GM21786 (cell line): Measurements from ENCODE around the gene MARCOL.
"Not testable (repeated sequence)": the region's sequence is repeated elsewhere in the genome, so short reads cannot be mapped to it uniquely, and the experiment has no call there.

Experiments
- ATAC-seq: cut with Tn5 transposase; IDR thresholded peaks from one replicate; pipeline ENCODE4 v1.9.1; 2021; ENCODE audit not compliant: unreplicated experiment

MARCOL gene

DNA sequence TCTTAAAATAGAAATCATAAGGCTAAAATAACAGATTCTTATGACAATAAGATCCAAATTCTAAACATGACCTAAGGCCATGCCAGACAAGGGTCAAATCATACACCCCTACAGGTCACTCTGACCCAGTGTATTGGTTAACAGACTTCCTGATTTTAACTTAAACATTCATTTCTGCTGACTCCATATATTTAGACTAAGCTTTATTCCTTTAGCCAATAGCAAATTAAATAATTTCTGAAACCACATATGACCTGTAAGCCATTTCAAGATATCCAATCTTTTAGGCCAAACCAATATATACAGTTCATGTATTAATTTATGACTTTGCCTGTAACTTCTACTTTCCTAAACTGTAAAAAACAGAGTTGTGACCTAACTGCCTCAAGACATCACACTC, 22.9 kb downstream of the MARCOL start:
- ATAC-seq: no peak

DNA sequence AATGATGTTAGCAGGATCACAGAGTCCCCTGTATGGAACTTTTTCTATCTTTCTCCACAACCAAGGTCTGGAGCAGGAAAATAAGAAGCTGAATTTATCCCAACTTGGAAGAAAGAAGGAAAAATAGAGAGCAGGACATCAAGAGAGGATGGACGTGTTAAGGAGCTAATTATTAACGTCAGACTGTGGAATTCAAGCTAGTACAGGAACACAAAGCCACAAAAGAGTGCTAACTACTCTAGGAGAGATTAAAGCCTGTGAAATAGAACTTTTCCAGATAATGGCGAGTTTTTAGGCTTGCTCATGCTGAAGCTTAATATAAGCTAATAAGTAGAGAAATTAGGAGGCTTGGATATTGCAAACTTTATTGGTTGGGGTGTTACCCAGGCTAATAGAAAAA, 29.6 kb downstream of the MARCOL start:
- no peak for ATAC-seq

DNA sequence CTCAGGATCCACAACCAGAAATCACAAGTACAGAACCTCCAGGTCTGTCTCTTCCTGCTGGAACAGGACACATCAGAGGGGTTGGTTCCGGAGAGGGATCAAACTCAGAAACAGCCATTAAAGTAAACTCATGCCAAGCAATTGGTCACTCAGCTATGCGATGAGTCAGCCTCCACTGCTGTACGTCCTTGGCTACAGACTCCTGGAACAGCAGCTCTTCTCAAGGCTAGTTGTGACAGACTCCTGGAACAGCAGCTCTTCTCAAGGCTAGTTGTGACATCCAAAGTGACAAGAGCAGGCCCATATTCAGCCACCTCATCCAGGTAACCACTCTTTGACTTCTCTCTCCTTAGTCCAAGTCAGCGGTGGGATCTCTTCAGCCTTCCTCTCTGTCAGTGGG, 30.2 kb downstream of the MARCOL start, which contains the start of gene SPINK13:
TSS of gene SPINK13 (plus strand) at position 229 of the 400 bp plus-strand sequence. CDS start 1,279 bp downstream, outside the sequence.
- ATAC-seq: no peak

DNA sequence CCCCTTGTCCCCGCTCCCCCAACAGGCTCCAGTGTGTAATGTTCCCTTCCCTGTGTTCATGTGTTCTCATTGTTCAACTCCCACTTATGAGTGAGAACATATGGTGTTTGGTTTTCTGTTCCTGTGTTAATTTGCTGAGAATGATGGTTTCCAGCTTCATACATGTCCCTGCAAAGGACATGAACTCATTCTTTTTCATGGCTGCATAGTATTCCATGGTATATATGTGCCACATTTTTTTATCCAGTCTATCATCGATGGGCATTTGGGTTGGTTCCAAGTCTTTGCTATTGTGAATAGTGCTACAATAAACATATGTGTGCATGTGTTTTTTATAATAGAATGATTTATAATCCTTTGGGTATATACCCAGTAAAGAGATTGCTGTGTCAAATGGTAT, 36.8 kb downstream of the MARCOL start:
- not testable (repeated sequence) for ATAC-seq

DNA sequence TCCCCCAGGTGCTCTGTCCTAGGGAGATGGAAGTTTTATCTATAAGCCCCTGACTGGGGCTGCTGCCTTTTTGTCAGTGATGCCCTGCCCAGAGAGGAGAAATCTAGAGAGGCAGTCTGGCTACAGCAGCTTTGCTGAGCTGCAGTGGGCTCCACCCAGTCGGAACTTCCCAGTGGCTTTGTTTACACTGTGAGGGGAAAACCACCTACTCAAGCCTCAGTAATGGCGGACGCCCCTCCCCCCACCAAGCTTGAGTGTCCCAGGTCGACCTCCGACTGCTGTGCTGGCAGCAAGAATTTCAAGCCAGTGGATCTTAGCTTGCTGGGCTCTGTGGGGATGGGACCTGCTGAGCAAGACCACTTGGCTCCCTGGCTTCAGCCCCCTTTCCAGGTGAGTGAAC, 42.6 kb downstream of the MARCOL start:
- ATAC-seq: not testable (repeated sequence)

DNA sequence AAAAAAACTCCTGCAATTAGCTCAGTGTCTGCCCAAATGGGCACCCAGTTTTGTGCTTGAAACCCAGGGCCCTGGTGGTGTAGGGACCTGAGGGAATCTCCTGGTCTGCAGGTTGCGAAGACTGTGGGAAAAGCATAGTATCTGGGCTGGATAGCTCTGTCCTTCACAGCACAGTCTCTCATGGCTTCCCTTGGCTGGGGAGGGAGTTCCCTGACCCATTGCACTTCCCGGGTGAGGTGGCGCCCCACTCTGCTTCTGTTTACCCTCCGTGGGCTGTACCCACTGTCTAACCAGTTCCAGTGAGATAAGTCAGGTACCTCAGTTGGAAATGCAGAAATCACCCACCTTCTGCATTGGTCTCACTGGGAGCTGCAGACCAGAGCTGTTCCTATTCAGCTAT, 43.0 kb downstream of the MARCOL start:
- ATAC-seq: not testable (repeated sequence)

DNA sequence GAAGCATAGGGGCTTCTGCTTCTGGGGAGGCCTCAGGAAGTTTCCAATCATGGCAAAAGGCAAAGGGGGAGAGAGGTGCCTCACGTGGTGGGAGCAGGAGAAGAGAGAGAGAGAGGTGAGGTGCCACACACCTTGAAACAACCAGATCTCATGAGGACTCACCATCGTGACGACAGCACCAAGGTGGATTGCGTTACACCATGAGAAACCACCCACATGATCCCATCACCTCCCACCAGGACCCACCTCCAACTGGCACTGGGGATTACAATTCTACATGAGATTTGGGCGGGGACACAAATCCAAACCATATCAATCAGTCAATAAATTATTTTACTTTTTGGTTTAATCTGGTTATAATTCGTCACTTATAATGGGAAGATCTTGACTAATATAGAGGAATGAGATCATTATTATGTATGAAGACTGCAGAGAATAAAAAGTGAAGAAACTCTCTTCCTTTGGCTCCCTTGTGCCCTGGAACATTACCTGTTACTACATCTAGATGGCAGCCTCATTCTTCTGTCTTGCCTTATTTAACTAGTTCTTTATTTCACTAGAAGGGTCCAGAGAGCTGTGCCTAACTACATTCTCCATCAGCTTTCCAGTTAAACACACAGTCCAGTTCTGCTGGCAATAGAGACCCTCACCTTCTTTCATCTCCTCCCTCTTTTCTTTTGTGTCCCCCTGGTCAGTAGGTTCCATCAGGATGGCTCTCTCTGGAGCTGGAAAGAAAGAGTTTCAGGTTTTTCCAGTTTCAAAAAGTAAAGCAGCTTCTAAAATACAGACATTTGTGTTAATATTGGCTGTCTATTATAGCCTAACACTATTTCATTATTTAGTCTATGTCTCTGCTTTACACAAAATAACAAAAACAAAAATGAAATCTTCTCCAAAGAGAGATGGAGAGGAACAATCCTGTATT, 52.2 kb downstream of the MARCOL start:
- no peak for ATAC-seq
